NCI-H1105 treated with DMSO at 0.1 percent for 48 hours (cell line): ENCODE results near the gene SPRR2A.
"Not testable (repeated sequence)": the region's sequence is repeated elsewhere in the genome, so short reads cannot be mapped to it uniquely, and the experiment has no call there.

Source experiments
- DNase-seq: peaks from one replicate; lab custom pipeline; 2025; lab: John Stamatoyannopoulos, UW

The SPRR2A gene

GRCh38 chr1:153057375-153057774 is at the start of gene SPRR2A:
TSS of gene SPRR2A (minus strand) at chr1:153057512. CDS start at chr1:153056735, 777 bp downstream.
- DNase-seq, result no peak

- DNase-seq, result no peak
These were observed 42.9 kb upstream of the SPRR2A start for GRCh38 chr1:153100245-153100644.

- no peak for DNase-seq
These were observed 42.2 kb upstream of the SPRR2A start for GRCh38 chr1:153099461-153100045.

GRCh38 chr1:153095764-153096163 is 38.5 kb upstream of the SPRR2A start:
- DNase-seq, result no peak

GRCh38 chr1:153094426-153094825 is 37.1 kb upstream of the SPRR2A start, which contains the start of gene SPRR2E:
TSS of gene SPRR2E (minus strand) at chr1:153094526. CDS start at chr1:153093751, 775 bp downstream.
- DNase-seq, result no peak

GRCh38 chr1:153087652-153088051 is 30.3 kb upstream of the SPRR2A start:
- DNase-seq, result no peak

- DNase-seq, result no peak
These were observed 24.4 kb upstream of the SPRR2A start for GRCh38 chr1:153081736-153082135.

GRCh38 chr1:153072806-153073726 is 15.8 kb upstream of the SPRR2A start:
- no peak for DNase-seq

GRCh38 chr1:153071511-153071910 is 14.2 kb upstream of the SPRR2A start, which contains the start of gene SPRR2B:
TSS of gene SPRR2B (minus strand) at chr1:153071611. CDS start at chr1:153070839, 772 bp downstream.
- DNase-seq, result no peak

- no peak for DNase-seq
These were observed 12.9 kb upstream of the SPRR2A start for GRCh38 chr1:153070243-153070642.

GRCh38 chr1:153058826-153059784 is 1.8 kb upstream of the SPRR2A start:
- DNase-seq, result no peak

GRCh38 chr1:153058154-153058553 is 842 bp upstream of the SPRR2A start:
- no peak for DNase-seq

- not testable (repeated sequence) for DNase-seq
These were observed 1.2 kb downstream of the SPRR2A start for GRCh38 chr1:153056111-153056510.

- DNase-seq, result no peak
These were observed 8.1 kb downstream of the SPRR2A start for GRCh38 chr1:153049211-153049610.

GRCh38 chr1:153040950-153041631 is 16.2 kb downstream of the SPRR2A start, which contains the start of gene SPRR2D:
TSS of gene SPRR2D (minus strand) at chr1:153041120. CDS start at chr1:153040346, 774 bp downstream.
- DNase-seq, result no peak

GRCh38 chr1:153035211-153035610 is 22.1 kb downstream of the SPRR2A start:
- DNase-seq, result no peak

GRCh38 chr1:153032677-153033308 is 24.5 kb downstream of the SPRR2A start:
- DNase-seq, result no peak

GRCh38 chr1:153032073-153032472 is 25.2 kb downstream of the SPRR2A start:
- no peak for DNase-seq

GRCh38 chr1:153030895-153031294 is 26.4 kb downstream of the SPRR2A start, which contains the start of gene SPRR1B:
TSS of gene SPRR1B (plus strand) at chr1:153031203. CDS start at chr1:153032346, 1,143 bp downstream.
- no peak for DNase-seq

GRCh38 chr1:153028766-153029165 is 28.5 kb downstream of the SPRR2A start:
- no peak for DNase-seq

GRCh38 chr1:153025797-153026196 is 31.5 kb downstream of the SPRR2A start:
- DNase-seq, result no peak
